HG03521 (cell line): ENCODE results near the gene SNX18.
A peak's percentile ranks its signal among the peaks of the same experiment; 100 is the strongest.
"Not testable (repeated sequence)": the region's sequence is repeated elsewhere in the genome, so short reads cannot be mapped to it uniquely, and the experiment has no call there.

Experiments used
- ATAC-seq: cut with Tn5 transposase; IDR thresholded peaks from one replicate; pipeline ENCODE4 v1.9.1; 2021; ENCODE audit warnings: mild to moderate bottlenecking, moderate library complexity; ENCODE audit not compliant: unreplicated experiment

SNX18 gene

GRCh38 chr5:54517512-54518145, at the start of gene SNX18:
Gene SNX18, plus strand, starts transcription at chr5:54517759. Its CDS starts 194 bp downstream, at chr5:54517953.
- ATAC-seq = peak; percentile 96

GRCh38 chr5:54469622-54470021, 47.9 kb upstream of the SNX18 start:
- peak; percentile 62 for ATAC-seq

GRCh38 chr5:54470128-54470527, 47.4 kb upstream of the SNX18 start:
- ATAC-seq = no peak

GRCh38 chr5:54470677-54471076, 46.9 kb upstream of the SNX18 start:
- ATAC-seq = no peak

- ATAC-seq = no peak
These were observed 46.2 kb upstream of the SNX18 start for GRCh38 chr5:54471398-54471797.

- no peak for ATAC-seq
These were observed 40.9 kb upstream of the SNX18 start for GRCh38 chr5:54476682-54477081.

- no peak for ATAC-seq
These were observed 39.5 kb upstream of the SNX18 start for GRCh38 chr5:54477941-54478478.

GRCh38 chr5:54480296-54480695, 37.3 kb upstream of the SNX18 start:
- ATAC-seq = no peak

GRCh38 chr5:54484219-54484894, 33.2 kb upstream of the SNX18 start:
- ATAC-seq = no peak

- ATAC-seq = not testable (repeated sequence)
These were observed 31.9 kb upstream of the SNX18 start for GRCh38 chr5:54485659-54486058.

- not testable (repeated sequence) for ATAC-seq
These were observed 27.9 kb upstream of the SNX18 start for GRCh38 chr5:54489648-54489979.

- ATAC-seq = no peak
These were observed 26.2 kb upstream of the SNX18 start for GRCh38 chr5:54491326-54491725.

GRCh38 chr5:54492178-54492577, 25.4 kb upstream of the SNX18 start:
- ATAC-seq = no peak

- no peak for ATAC-seq
These were observed 22.5 kb upstream of the SNX18 start for GRCh38 chr5:54495027-54495426.

GRCh38 chr5:54514291-54514690, 3.3 kb upstream of the SNX18 start:
- no peak for ATAC-seq

GRCh38 chr5:54514841-54515432, 2.6 kb upstream of the SNX18 start:
- no peak for ATAC-seq

- ATAC-seq = no peak
These were observed 1.9 kb upstream of the SNX18 start for GRCh38 chr5:54515634-54516033.

GRCh38 chr5:54516051-54516655, 1.4 kb upstream of the SNX18 start:
- no peak for ATAC-seq

GRCh38 chr5:54517174-54517511, 416 bp upstream of the SNX18 start:
- ATAC-seq = no peak

GRCh38 chr5:54518146-54518817, 723 bp downstream of the SNX18 start:
- peak; percentile 16 for ATAC-seq

- no peak for ATAC-seq
These were observed 1.4 kb downstream of the SNX18 start for GRCh38 chr5:54518818-54519508.
